Endometrial microvascular endothelial cells (primary cell): ENCODE data around the gene OSBPL6. TPM values are rescaled to one million over a fixed set of nuclear protein-coding genes. Genes with fewer than 3 reads are reported as not detected.
"Not testable (repeated sequence)": the region's sequence is repeated elsewhere in the genome, so short reads cannot be mapped to it uniquely, and the experiment has no call there.

Experiments
- in situ Hi-C: cut with HindIII; loops from 2 replicates; pipeline ENCODE4 v1.10.0; 2017; ENCODE audit warnings: low sequenced_read_pairs, low pct_unique_long_range_greater_than_20kb; ENCODE audit errors: inconsistent ontology term
- total RNA-seq: library from RNA; depleted of rRNA; stranded (reverse); fragments of >200 nt; gene quantifications from one replicate; pipeline ENCODE4 v1.2.3, GENCODE V29; 2015; ENCODE audit errors: inconsistent ontology term

Gene OSBPL6
- 1.7 TPM for total RNA-seq

DNA sequence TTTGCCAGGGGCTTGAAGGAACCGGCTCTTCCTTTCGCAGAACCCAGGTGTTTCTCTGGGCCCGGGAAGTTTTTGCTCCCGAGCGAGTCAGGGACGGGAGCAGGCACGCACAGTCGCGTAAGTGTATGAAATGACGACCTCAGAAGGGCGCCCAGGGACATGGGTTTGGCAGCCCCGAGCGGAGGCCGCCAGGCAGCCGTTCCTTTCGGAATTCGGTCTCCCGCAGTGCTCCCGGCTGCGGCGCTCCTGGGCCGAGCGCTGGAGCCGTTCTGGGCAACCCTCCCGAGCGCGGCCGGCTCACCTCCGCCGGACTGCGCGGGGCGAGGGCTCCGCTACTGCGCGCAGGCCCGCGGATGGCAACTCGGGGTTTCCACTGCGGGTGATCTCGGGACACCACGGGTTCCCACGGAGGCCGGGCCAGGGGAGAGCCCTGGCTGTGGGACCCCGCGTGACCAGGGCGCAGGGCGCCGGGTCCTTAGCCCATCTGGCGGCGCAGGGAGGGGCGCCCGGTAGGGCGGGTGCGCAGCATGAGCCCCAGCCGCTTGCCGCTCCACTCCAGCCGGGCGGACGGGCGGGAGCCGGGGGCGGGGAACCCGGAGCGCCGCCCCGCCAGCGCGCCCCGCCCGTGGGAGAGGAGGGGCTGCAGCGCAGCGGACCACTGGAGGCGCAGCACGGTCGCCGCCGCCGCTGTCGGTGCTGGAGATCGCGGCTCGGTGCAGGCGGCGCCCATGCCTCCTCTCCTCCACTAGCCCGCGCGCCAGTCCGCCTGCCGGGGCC is at the start of gene OSBPL6:
Gene OSBPL6 (plus strand): TSS at position 690 of the 777 bp plus-strand sequence. CDS start 111,673 bp downstream, outside the sequence.
- in situ Hi-C loops: no loop called here

DNA sequence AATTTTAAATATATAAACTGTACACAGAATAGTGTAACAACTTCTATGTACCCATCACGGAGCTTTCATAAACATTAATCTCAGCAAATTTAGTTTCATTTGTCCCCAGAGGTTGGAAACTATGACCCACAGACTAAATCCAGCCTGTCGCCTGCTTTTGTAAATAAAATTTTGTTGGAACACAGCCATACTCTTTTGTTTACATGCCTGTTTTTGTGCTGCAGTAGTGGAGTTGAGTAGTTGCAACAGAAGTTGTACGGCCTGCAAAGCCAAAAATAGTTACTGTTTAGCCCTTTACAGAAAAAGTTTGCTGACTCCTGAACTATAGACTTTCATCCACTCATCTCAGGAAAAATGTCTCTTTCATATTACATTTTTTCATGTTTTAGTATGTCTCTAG is 42.3 kb upstream of the OSBPL6 start:
- in situ Hi-C loops: no loop called here

DNA sequence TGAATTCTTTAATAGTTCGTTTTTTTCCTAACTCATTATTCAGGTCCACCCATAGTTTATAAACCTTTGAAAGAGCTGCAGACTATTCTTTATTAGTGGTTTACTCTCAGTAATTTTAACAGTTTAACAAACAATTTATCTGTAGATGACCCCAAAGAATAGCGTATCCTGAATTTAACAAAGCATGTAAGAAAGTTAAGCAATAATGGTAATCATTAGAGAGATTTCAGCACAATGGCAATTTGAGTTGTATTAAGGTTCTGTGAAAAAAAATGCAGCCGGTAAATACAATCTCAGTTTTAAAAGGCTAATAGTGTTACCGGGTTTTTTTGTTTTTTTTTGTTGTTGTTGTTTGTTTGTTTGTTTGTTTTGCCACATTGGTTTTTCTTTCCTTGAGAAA is 41.8 kb upstream of the OSBPL6 start:
- in situ Hi-C loops: no loop called here

DNA sequence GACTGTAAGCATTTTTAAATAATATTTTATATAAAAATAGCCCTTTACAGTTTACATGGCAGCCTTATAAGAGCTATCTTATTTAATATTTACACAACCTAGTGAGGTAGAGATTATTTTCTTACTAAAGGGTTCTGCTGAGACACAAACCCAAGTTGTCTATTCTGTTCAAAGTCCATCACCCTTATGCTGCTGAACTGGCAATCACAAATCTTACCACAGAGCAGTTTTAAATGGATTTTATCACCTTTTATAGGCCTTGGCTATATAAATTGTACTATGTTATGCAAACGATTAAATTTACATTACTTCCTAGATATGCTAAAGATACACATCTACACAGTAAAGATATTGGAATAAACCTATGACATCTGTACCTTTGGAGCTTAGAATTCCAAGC is 41.3 kb upstream of the OSBPL6 start:
- in situ Hi-C loops: no loop called here

DNA sequence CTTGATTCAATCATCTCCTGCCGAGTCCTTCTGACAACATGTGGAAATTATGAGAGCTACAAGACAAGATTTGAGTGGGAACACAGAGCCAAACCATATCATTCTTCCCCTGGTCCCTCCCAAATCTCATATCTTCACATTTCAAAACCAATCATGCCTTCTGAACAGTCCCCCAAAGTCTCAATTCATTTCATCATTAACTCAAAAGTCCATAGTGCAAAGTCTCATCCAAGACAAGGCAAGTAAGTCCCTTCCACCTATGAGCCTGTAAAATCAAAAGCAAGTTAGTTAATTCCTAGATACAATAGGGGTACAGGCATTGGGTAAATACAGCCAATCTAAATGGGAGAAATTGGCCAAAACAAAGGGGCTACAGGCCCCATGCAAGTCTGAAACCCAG is 40.4 kb upstream of the OSBPL6 start:
- in situ Hi-C loops: not testable (repeated sequence)

DNA sequence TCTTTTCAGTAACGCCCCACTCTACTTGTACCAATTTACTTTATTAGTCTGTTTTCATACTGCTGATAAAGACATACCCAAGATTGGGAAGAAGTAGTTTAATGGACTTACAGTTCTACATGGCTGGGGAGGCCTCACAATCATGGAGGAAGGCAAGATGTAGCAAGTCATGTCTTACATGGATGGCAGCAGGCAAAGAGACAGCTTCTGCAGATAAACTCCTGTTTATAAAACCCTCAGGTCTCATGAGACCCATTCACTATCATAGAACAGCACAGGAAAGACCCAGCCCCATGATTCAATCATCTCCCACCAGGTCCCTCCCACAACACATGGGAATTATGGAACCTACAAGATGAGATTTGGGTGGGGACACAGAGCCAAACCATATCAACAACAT is 38.8 kb upstream of the OSBPL6 start:
- in situ Hi-C loops: no loop called here

DNA sequence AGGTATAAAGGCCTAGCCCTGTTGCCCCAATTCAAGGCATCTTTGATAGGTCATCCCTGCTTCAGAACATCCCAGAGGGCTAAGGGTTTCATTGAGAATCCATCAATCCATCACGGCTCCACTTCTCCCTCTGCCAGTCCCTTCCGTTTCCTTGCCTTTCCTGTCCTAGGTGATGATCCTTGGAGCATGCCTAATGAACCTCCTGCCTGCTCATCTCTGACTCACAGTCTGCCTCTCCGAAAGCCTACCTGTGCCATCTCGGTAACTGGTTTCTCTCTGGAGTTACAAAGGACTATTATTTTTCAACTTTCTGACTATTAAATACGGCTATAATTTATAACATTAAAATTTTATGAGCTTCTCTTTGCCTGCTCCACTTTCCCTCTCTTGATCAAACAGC is 36.7 kb upstream of the OSBPL6 start:
- in situ Hi-C loops: no loop called here

DNA sequence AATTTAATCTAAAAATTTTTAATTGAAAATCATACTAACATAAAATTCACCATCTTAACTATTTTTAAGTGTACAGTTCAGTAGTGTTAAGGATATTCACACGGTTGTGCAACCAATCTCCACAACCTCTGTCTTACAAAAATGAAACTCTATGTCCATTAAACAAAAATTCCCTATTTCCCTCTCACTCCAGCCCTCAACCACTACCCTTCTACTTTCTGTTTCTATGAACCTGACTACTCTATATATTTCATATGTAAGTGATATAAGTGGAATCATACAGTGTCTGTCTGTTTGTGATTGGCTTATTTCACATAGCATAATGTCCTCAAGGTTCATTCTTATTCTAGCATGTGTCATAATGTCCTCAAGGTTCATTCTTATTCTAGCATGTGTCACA is 34.3 kb upstream of the OSBPL6 start:
- in situ Hi-C loops: no loop called here

DNA sequence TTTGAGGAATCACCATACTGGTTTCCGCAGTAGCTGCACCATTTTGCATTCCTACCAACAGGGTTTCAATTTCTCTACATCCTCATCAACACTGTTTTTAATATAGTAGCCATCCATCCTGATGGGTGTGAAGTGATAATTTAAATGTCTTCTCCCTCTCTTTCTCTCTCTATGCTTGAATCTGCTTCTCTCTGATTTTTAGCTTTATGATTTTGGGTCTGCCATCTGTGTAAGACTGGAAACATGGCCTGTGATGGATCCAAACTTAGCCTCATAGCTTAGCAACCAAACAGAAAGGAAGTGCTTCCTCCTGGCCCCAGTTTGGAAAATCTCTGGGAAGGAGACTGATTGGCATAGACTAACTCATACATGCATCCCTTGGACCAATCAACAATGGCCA is 33.7 kb upstream of the OSBPL6 start:
- in situ Hi-C loops: no loop called here

DNA sequence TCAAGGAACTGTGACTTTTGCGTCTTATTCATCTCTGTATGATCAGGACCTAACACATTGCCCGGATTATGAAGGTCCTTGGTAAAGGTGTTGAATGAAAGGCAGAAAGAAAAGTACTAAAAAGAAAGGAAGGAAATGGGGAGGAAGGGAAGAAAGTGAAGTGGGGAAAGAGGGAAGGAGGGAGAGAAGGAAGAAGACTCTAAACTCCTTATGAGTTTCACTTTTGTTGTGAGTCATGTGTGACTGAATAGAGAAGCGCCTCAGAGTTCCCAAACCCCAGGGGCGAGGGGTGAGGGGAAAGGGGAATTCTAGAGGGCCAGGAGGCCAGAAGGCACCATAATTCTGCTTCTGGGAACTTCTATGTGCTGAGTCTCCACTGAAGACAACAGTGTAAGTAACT is 30.9 kb upstream of the OSBPL6 start:
- in situ Hi-C loops: no loop called here

DNA sequence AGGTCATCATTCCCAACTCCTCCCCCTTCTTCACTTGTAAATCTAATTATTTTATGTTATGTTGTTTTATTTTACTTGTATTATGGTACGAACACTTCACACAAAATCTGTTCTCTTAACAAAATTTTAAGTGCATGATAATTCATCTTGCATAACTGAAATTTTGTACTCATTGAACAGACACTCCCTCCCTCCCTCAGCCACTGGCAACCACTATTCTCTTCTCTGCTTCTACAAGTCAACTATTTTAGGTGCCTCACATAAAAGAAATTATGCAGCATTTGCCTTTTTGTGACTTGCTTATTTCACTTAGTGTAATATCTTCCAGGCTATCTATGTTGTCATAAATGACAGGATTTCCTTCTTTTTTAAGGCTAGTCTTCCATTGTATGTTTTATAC is 30.4 kb upstream of the OSBPL6 start:
- in situ Hi-C loops: no loop called here

DNA sequence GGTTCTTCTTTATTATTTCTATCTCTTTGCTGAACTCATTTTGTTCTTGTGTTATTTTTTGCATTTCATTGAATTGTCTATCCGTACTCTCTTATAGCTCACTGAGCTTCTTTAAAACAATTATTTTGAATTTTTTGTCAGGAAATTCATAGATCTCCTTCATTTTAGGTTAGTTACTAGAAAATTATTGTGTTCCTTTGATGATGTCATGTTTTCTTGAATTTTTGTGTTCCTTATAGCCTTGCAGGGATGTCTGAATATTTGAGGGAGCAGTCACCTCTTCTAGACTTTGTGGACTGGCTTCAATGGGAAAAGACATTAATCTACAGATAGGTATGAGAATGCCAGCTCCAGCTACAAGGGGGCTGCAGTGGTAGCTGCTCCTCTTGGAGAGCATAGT is 20.7 kb upstream of the OSBPL6 start:
- in situ Hi-C loops: no loop called here

DNA sequence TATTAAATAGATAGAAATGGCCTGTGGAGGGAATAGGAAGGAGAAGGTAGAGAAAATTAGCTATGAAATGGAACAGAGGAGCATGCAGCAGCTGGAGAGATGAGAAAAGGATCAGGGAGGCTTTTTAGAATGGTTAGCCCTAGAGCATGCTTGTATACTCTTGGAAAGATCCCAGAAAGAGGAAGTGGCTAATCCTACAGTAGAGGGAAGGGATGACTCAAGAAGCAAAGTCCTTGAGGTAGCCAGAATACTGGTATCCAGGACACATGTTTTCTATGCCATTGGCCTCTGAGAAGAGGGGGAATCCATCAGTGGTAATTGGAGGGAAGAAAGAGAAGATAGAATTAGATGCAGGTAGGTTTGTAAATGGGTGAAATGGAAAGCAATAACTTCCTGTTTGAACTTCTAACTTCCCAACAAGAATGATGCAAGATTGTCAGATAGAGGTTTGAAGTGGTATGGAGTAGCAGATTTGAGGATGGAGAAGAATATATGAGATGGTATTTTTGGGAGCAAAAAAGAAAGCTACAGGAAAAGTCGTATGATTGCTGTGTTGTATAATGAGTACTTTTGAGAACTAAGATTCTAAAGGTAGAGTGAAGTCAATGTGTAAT is 17.1 kb upstream of the OSBPL6 start:
- in situ Hi-C loops: no loop called here

DNA sequence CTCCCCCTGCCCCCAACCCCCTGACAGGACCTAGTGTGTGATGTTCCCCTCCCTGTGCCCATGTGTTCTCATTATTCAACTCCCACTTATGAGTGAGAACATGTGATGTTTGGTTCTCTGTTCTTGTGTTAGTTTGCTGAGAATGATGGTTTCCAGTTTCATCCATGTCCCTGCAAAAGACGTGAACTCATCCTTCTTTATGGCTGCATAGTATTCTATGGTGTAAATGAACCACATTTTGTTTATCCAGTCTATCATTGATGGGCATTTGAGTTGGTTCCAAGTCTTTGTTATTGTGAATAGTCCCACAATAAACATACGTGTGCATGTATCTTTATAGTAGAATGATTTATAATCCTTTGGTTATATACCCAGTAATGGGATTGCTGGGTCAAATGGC is 13.7 kb upstream of the OSBPL6 start:
- in situ Hi-C loops: not testable (repeated sequence)

DNA sequence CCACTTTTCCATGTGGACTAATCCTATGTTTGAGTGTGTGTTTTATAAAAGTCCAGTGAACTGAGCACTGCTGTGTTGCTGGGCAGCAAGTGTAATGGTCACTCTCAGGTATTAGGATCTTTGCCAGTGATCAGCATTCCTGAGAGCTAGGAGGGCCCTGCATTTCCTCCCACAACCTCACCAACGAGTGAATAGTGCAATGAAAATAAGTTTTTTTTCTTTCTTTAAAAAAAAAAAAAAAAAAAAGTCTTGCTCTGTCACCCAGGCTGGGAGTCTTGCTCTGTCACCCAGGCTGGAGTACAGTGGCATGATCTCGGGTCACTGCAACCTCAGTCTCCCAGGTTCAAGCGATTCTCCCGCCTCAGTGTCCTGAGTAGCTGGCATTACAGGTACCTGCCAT is 6.5 kb upstream of the OSBPL6 start:
- in situ Hi-C loops: no loop called here

DNA sequence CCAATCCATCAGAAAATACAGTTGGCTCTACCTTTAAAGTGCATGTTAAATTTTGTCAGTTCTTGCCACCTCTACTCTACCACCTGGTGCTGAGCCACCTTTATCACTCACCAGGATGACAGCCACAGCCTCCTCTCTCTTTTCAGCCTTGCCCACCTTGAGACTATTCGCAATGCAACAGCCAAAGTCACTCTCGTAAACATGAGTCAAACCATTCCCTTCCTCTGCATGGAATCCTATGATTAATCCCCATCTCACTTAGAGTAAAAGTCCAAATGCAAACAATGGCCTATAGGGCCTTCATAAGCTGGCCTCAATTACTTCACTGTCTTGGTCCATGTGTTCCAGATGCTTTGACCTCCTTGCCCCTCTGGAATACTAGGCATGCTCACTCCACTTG is 5.8 kb upstream of the OSBPL6 start:
- in situ Hi-C loops: no loop called here

DNA sequence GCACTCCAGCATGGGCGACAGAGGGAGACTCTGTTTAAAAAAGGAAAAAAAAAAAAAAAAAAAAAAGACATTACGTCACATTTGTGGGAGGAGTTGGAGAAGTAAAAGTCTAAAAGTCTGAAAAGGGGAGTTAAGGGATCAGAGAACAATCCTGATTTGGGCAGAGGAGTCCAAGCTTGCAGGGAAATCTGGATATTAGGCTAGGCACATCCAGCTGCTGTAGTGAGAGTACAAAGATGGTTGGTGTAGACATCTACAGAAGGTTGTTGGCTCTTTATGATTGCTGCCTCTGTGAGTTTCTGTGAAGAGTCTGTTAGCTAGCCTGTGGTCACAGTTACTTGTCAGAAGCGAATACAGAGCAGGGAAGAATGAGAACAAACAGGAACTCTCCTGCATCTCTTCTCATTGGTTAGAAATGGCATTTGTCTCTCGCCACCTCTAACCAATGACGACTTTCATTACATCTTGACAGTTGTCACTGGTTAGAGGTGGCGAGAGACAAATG is 3.3 kb upstream of the OSBPL6 start:
- in situ Hi-C loops: no loop called here

DNA sequence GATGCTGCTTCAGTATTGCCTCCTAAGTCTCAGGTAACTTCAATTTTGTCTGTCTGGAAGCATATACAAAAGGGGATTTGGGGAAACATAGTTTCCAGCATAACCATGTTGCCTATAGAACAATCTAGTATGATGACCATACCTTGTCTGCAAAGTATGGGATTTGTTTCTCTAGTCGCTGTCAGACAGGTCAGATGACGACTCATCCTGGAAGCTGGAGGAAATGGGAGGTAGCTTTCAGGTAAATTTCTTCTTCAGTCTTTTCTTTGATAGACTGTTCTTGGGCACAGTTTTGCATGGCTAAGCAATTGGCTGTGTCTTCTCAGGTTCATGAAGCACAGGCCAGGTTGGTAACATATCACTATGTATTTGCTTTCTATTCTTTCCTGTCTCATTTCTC is 2.8 kb upstream of the OSBPL6 start:
- in situ Hi-C loops: no loop called here

DNA sequence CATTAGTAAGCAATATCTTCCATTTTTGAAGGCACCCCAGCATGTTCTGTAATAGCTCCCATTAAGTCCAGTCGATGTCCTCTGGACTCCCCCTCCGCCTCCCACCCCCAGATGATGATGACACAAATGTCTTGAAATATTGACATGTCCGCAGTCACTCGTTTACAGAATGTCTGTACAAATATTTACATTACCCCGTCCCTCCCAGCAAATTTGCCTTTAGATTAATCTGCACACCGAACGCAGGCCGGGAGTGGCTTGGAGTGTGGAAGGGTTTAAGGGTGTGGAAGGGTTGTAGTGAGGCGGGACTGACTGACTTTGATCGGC is 853 bp upstream of the OSBPL6 start:
- in situ Hi-C loops: no loop called here

DNA sequence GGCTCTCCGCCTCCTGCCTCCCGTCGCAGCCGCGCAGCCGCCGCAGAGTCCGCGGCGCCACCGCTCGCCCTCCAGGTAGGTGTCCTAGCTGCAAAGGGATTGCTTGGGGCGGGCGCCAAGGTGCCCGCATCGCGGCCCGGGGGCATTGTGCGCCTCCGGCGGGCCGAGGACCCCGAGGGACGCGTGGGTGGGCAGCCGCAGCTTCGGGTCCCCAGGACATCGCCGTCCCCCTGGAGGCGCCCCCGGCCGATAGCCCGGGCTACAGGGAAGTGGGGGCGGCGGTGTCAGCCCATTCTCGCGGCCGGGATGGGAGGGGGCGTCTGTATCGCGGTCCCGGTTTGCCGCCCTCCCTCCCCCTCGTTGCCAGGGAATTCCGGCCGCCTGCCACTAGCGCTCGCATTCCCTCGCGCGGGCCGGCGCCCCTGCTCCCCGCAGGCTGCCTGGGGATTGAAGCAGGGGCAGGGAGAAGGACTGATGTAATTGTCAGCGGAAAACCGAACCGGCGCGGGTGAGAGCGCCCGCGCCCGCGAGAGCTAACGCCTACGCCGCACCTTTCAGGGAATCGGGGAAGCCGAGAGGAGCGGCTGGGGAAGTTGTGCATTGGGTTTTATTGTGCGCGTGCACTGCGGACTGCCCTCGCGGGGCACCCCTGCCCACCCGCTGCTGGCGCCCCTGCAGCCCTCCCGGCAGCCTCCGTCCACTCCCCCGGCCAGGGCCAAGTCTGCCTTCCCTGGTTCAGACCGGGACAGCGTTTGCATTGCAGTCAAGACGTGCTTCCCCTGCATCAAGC is 483 bp downstream of the OSBPL6 start:
- in situ Hi-C loops: no loop called here
